Uterus (tissue), 4 donors: ENCODE results near the gene ZSWIM8. TPM values are rescaled to one million over a fixed set of nuclear protein-coding genes. Genes with fewer than 3 reads are reported as not detected.

Experiments used
- DNase-seq, 2 donors: peaks; one replicate each; pipeline ENCODE4 v3.0.0-alpha.2; 2019 to 2020
- H3K27ac ChIP-seq, 2 donors: fragments of 200-600 bp; sonication (generic); 1 replicate in 1 of 2; 2 replicates in 1 of 2; pipeline ENCODE4 v1.5.1; 2016 to 2018
- H3K27me3 ChIP-seq, 2 donors: fragments of 200-600 bp; sonication (generic); one replicate each; pipeline ENCODE4 v1.5.1; 2018 to 2019; ENCODE audit warnings: control low read depth in 1 of 2
- H3K36me3 ChIP-seq, 2 donors: fragments of 200-600 bp; sonication (generic); one replicate each; pipeline ENCODE4 v1.5.1; 2019; ENCODE audit warnings: control low read depth in 1 of 2
- H3K4me1 ChIP-seq, 2 donors: fragments of 200-600 bp; sonication (generic); one replicate each; pipeline ENCODE4 v1.5.1; 2018 to 2019; ENCODE audit warnings: control low read depth in 1 of 2
- H3K4me3 ChIP-seq, 2 donors: fragments of 200-600 bp; sonication (generic); 1 replicate in 1 of 2; 2 replicates in 1 of 2; pipeline ENCODE4 v1.5.1; 2018 to 2019; ENCODE audit warnings: mild to moderate bottlenecking in 1 of 2
- H3K9me3 ChIP-seq, 2 donors: fragments of 200-600 bp; sonication (generic); one replicate each; pipeline ENCODE4 v1.5.1; 2019; ENCODE audit warnings: control low read depth in 1 of 2
- CTCF ChIP-seq, 4 experiments: fragments of 200-600 bp in 2 of 4; fragments of 450-650 bp in 2 of 4; sonication (generic) in 2 of 4; IDR thresholded peaks; one replicate each; pipeline ENCODE4 v1.5.1; 2016 to 2019; ENCODE audit warnings: antibody characterized with exemption in 4 of 4, mild to moderate bottlenecking in 2 of 4, moderate library complexity in 1 of 4
- POLR2A ChIP-seq, 2 donors: fragments of 450-650 bp; IDR thresholded peaks; one replicate each; pipeline ENCODE4 v1.6.1; 2016; ENCODE audit warnings: antibody characterized with exemption in 2 of 2, mild to moderate bottlenecking in 1 of 2, moderate library complexity in 1 of 2
- intact Hi-C: fragments of 100-400 bp; cut with DNase I; formaldehyde crosslinking; loops from one replicate; pipeline ENCODE4 v1.15.1; 2023; ENCODE audit warnings: low total_unique reads
- total RNA-seq, 4 donors: library from RNA; depleted of rRNA in 3 of 4; stranded (reverse); fragments of >200 nt in 3 of 4; gene quantifications; one replicate each; pipeline versions ENCODE4 v1.1.0 to v1.2.4, GENCODE V29; 2014 to 2023
- donor health status: DM: yes; HTN: yes; CAD: no.

Gene ZSWIM8
- total RNA-seq, 4 donors from 2014 or later, result 61.4 to 112 (median 91.1) TPM

GRCh38 chr10:73797324-73798025, 12.1 kb downstream of the ZSWIM8 start:
- Histone ChIP-seq H3K9me3 (no peaks in the 10 kb centered on the region), H3K27me3 (no peaks in the 10 kb centered on the region), H3K4me3 (no peak overlapping the region), H3K27ac (no peak overlapping the region), H3K36me3 (no peaks in the 10 kb centered on the region), H3K4me1 (no peaks in the 10 kb centered on the region)
- no peak for DNase-seq
- TF ChIP-seq POLR2A (IDR thresholded peaks at IDR 0.05) (no peak), CTCF (IDR thresholded peaks at IDR 0.05) (no peak)
- intact Hi-C loops, result no loop called here

- Histone ChIP-seq H3K27me3 (no peaks in the 10 kb centered on the region), H3K9me3 (no peaks in the 10 kb centered on the region), H3K27ac (no peak overlapping the region), H3K4me1 (no peaks in the 10 kb centered on the region), H3K36me3 (no peaks in the 10 kb centered on the region), H3K4me3 (no peak overlapping the region)
- intact Hi-C loops, result no loop called here
- TF ChIP-seq POLR2A (IDR thresholded peaks at IDR 0.05) (no peak), CTCF (IDR thresholded peaks at IDR 0.05) (no peak)
- no peak for DNase-seq
These were observed 12.7 kb downstream of the ZSWIM8 start for GRCh38 chr10:73798087-73798486.

- no peak for DNase-seq
- H3K36me3 ChIP-seq, result no peaks in the 10 kb centered on the region
- no peaks in the 10 kb centered on the region for H3K4me1 ChIP-seq
- intact Hi-C loops, result no loop called here
- no peak overlapping the region for H3K27ac ChIP-seq
- H3K27me3 ChIP-seq, result no peaks in the 10 kb centered on the region
- H3K4me3 ChIP-seq, result no peak overlapping the region
- H3K9me3 ChIP-seq, result no peaks in the 10 kb centered on the region
- no peak for TF ChIP-seq CTCF (IDR thresholded peaks at IDR 0.05)
- no peak for TF ChIP-seq POLR2A (IDR thresholded peaks at IDR 0.05)
These were observed 13.6 kb downstream of the ZSWIM8 start for GRCh38 chr10:73798927-73799560.

- Histone ChIP-seq H3K9me3 (no peaks in the 10 kb centered on the region), H3K4me1 (no peaks in the 10 kb centered on the region), H3K27ac (no peak overlapping the region), H3K4me3 (no peak overlapping the region), H3K27me3 (no peaks in the 10 kb centered on the region), H3K36me3 (no peaks in the 10 kb centered on the region)
- intact Hi-C loops, result no loop called here
- DNase-seq, result no peak
- TF ChIP-seq CTCF (IDR thresholded peaks at IDR 0.05) (no peak), POLR2A (IDR thresholded peaks at IDR 0.05) (no peak)
These were observed 14.6 kb downstream of the ZSWIM8 start for GRCh38 chr10:73799899-73800559.
